GM18858 (cell line): ENCODE results near the gene PDE3B.
"Not testable (repeated sequence)": the region's sequence is repeated elsewhere in the genome, so short reads cannot be mapped to it uniquely, and the experiment has no call there.

ENCODE experiments used
- ATAC-seq: cut with Tn5 transposase; IDR thresholded peaks from one replicate; pipeline ENCODE4 v1.9.1; 2021; ENCODE audit not compliant: unreplicated experiment

The PDE3B gene

DNA sequence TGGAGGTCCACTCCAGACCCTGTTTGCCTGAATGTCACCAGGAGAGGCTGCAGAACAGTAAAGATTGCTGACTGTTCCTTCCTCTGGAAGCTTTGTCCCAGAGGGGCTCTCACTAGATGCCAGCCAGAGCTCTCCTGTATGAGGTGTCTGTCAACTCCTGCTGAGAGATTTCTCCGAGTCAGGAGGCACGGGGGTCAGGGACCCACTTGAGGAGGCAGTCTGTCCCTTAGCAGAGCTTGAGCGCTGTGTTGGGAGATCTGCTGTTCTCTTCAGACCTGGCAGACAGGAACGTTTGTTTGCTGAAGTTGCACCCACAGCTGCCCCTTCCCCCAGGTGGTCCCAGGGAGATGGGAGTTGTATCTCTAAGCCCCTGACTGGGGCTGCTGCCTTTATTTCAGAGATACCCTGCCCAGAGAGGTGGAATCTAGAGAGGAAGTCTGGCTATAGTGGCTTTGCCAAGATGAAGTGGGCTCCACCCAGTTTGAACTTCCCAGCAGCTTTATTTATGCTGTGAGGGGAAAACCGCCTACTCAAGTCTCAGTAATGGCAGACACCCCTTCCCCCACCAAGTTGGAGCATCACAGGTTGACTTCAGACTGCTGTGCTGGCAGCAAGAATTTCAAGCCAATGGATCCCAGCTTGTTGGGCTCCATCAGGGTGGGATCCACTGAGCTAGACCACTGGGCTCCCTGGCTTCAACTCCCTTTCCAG is 99.4 kb downstream of the PDE3B start:
- no peak for ATAC-seq

DNA sequence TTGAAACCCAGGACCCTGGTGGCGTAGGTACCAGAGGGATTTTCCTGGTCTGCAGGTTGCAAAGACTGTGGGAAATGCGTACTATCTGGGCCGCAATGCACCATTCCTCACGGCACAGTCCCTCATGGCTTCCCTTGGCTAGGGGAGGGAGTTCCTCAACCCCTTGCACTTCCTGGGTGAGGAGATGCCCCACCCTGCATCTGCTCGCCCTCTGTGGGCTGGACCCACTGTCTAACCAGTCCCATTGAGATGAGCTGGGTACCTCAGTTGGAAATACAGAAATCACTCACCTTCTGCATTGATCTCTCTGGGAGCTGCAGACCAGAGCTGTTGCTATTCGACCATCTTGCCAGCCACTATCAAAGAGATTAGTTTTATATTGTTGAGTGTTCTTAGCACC is 100.1 kb downstream of the PDE3B start:
- not testable (repeated sequence) for ATAC-seq

DNA sequence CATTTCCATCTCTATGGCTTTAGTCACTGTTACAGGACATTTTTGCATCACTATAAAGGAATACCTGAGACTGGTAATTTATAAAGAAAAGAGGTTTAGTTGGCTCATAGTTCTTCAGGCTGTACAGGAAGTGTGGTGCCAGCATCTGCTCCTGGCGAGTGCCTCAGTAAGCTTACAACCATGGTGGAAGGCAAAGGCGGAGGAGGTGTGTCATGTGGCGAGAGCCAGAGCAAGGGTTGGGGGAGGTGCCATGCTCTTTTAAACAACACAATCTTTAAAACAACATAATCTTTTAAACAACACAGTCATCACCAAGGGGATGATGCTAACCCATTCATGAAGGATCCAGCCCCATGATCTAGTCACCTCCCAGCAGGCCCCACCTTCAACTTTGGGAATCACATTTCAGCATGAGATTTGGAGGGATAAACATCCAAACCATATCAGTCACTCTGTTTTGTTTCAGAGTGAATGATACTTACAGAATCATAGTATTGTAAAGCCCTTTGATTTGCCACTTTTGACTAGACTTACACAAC is 103.3 kb downstream of the PDE3B start:
- ATAC-seq, result no peak

GRCh38 chr11:14748090-14748489 is 104.5 kb downstream of the PDE3B start:
- ATAC-seq, result no peak

GRCh38 chr11:14750911-14751310 is 107.3 kb downstream of the PDE3B start:
- ATAC-seq, result no peak

- ATAC-seq, result no peak
Measured at GRCh38 chr11:14751975-14752407, 108.4 kb downstream of the PDE3B start.

GRCh38 chr11:14755140-14755539 is 111.5 kb downstream of the PDE3B start:
- no peak for ATAC-seq

- ATAC-seq, result no peak
Measured at GRCh38 chr11:14756349-14756748, 112.7 kb downstream of the PDE3B start.

- not testable (repeated sequence) for ATAC-seq
Measured at GRCh38 chr11:14759300-14760012, 115.9 kb downstream of the PDE3B start.

GRCh38 chr11:14764179-14764578 is 120.6 kb downstream of the PDE3B start:
- ATAC-seq, result no peak

- ATAC-seq, result peak; percentile 96
Measured at GRCh38 chr11:14764579-14765527, 121.2 kb downstream of the PDE3B start.

DNA sequence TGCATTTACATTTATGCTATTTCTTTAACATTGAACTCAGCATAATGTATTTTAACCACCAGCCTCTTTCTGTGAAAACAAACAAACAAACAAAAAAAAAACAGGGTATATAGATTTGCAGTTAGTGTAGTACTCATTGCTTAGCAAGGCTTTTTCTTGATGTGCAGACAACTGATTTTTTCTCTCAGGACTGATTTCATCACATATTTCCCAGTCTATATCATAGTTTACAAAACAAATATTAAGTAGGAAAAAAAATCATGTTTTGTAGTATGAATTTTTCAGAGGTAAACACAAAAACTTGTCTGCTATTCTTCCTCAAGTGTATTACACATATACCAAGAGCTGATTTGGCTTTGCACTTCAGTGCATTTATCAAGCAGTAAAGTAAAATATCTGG is 123.0 kb downstream of the PDE3B start:
- ATAC-seq, result no peak

DNA sequence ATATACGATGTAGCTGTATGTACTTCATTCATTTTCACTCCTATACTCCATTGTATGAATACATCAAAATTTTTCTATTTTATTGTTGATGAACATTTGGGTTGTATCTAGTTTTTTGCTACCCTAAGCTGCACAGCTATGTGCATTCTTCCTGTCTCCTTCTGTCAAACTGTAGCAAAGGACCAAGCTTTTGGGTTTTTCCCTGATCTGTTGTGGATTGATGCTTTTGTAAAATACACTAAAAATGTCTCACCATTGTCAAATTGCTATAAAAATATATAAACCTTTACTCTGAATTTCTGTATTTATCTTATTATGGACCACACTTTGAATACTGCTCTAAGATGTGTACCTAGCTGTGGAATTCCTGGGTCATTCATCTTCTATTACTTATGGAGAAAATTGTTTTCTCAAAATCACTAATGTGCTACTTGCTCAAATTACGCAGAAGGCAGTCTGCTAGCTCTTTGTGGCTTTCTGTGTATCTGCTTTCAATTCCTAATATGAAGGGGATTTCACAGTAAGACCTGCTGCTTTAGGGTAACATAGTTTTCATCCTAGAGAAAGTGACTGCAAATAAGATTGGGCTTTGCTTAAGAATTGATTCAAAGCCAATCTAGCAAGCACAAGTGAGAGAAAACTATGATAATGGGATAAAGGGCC is 125.1 kb downstream of the PDE3B start:
- ATAC-seq, result peak; percentile 45

DNA sequence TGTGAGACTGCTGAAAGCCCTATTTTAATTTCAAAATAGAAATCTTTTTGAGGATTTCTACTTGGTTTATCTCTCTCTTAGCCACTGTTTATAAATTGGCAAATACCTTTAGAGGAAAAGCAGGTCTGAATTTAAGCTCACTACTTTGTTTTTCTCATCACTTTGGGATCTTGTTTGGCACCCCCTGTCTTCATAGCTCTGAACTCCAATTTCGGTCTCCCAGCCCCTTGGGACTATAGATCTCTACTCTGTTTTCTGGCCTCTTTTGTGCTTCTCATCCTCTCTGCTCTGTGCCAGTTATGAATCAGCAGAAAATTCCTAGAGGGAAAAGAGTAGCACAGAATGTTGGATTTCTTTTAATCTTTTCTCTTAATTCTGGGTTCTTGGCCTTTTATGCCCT is 130.2 kb downstream of the PDE3B start:
- ATAC-seq, result no peak

- no peak for ATAC-seq
Measured at GRCh38 chr11:14774721-14775120, 131.1 kb downstream of the PDE3B start.

DNA sequence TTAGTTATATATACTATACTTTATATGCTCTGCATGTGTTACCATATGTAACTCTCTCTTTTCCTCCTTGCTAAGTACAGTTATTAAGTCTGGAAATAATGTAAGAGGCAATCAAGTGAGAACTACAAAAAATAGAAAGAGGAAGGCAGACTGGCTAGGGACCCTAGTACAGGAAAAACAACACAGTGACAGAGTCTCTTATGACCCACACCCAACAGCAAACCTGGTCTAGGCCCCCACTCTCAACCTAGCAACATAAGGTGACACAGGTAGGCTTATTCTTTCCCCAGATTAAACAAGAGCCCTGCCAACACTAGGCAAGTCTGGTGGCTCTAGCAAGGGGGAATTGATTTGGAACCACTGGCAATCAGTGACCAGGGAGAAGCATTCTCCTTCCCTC is 132.3 kb downstream of the PDE3B start:
- no peak for ATAC-seq

DNA sequence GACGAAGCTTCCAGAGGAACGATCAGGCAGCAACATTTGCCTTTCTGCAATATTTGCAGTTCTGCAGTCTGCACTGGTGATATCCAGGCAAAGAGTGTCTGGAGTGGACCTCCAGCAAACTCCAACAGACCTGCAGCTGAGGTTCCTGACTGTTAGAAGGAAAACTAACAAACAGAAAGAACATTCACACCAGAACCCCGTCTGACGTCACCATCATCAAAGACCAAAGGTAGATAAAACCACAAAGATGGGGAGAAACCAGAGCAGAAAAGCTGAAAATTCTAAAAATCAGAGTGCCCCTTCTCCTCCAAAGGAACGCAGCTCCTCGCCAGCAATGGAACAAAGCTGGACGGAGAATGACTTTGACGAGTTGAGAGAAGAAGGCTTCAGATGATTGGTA is 134.9 kb downstream of the PDE3B start:
- not testable (repeated sequence) for ATAC-seq

GRCh38 chr11:14783788-14784187 is 140.2 kb downstream of the PDE3B start:
- ATAC-seq, result no peak

DNA sequence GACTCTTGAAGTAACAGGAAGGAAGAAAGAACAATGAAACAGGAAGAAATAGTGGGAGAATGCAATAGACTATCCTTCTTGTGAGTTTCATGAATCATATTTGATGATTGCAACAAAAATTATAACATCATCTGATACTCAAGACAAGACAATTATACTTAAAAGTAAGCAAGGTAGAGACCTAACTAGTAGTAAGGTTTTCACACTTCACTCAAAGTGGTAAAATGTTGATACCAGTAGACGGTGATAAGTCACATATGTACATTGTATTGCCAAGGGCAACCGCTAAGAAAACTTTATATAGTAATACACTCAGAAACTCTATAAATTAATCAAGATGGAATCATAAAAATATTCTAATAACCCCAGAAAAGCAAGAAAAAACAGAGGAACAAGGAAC is 140.6 kb downstream of the PDE3B start:
- ATAC-seq, result no peak

GRCh38 chr11:14789879-14790484 is 146.4 kb downstream of the PDE3B start:
- no peak for ATAC-seq
